ENCODE results near the gene CYB5D1. TPM values are rescaled to one million over a fixed set of nuclear protein-coding genes. Genes with fewer than 3 reads are reported as not detected.

Gene CYB5D1
- total RNA-seq, 5 donors from 2014 or later (not counting 1 experiment from before 2014, with no cell fraction given): 5.5 to 12.4 (median 8.4) TPM

DNA sequence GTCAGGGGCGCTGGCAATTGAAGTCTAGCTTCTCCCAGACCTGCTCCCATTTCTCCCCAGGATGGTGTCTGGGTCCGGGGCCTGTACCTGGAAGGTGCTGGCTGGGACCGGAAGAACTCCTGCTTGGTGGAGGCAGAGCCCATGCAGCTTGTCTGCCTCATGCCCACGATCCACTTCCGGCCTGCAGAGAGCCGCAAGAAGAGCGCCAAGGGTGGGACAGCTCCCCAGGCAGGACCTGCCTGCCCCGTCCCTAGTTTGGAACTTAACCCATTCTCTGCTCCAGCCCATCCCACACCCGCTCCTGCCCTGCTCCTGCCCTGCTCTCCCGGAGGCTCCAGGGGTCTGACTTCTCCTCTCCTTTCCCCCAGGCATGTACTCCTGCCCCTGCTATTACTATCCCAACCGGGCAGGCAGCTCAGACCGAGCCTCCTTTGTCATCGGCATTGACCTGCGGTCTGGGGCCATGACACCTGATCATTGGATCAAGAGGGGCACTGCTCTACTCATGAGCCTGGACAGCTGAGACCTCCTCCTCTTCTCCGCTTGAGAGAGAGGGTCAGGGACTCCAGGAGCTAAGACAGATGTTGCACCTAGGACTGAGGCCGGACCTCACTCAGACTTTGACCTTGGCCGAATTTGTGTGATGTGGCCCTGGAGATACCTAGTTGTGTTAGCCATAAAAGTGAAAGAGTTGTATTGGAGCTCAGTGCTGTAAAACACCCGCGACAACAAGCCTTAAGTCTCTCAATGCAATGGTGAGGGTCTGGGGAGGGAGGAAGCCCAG is 24.6 kb upstream of the CYB5D1 start:
- CTCF ChIA-PET: interaction anchor here (0.6 to 1.6 kb wide), 6 partner anchors 8 to 157 kb away, joined by 3 to 9 read pairs (median 4); partner anchors contain the start of genes CYB5D1 (in 1 of the 2) and NAA38 (in 1 of the 2)
- DNase-seq (peak in 1 of 35 experiments; percentile 24), ATAC-seq (replicated peaks in 1 of 4) (no peak)
- peaks cover 26 to 30% (median 27%) of the 10 kb centered on the region in 3 donors for H3K4me1 Mint-ChIP-seq
- Histone ChIP-seq H3K36me3 (ENCODE audit: control insufficient read depth in 2 of 2, extremely low read depth in 1 of 2, insufficient read depth in 1 of 2, low read length in 1 of 2) (no peaks in the 10 kb centered on the region), H3K27ac (ENCODE audit: low read length) (no peak overlapping the region), H3K4me1 (ENCODE audit: control insufficient read depth in 1 of 2, extremely low read depth in 1 of 2, insufficient read depth in 2 of 2, low read length in 2 of 2) (peaks cover 16 to 43% of the 10 kb centered on the region in 2 experiments), H3K9me3 (no peaks in the 10 kb centered on the region), H3K4me3 (ENCODE audit: control insufficient read depth in 1 of 2, extremely low read depth in 1 of 2, low read length in 1 of 2) (peak overlapping the region; percentile 90), H3K27me3 (replicated peaks in 1 of 2; ENCODE audit: control insufficient read depth in 2 of 2, extremely low read depth in 1 of 2, insufficient read depth in 2 of 2, low read length in 1 of 2) (peaks cover 0 to 20% of the 10 kb centered on the region in 2 experiments)
- POLR2A ChIA-PET: interaction anchor here (0.5 to 1.5 kb wide), 6 partner anchors 9 to 153 kb away, joined by 3 to 8 read pairs (median 5); no protein-coding TSS in a partner anchor
- H3K4me3 Mint-ChIP-seq: peak overlapping the region; percentile 98 to 100 (median 98)
- H3K27me3 Mint-ChIP-seq: peaks cover 3 to 4% of the 10 kb centered on the region in 2 donors
- WGBS (ENCODE audit: insufficient coverage): 59% methylated on average over 17 of the region's 19 CpGs
- H3K9me3 Mint-ChIP-seq: no peaks in the 10 kb centered on the region
- no peaks in the 10 kb centered on the region for H3K36me3 Mint-ChIP-seq
- peak overlapping the region; percentile 80 to 84 for H3K27ac Mint-ChIP-seq

- Mint-ChIP-seq H3K36me3 (no peaks in the 10 kb centered on the region), H3K9me3 (no peaks in the 10 kb centered on the region), H3K27ac (peak within 1 kb of the TSS; percentile 97), H3K4me1 (peaks cover 33 to 37% (median 34%) of the 10 kb centered on the region in 3 donors), H3K4me3 (peak within 1 kb of the TSS; percentile 98 to 100 (median 98)), H3K27me3 (peaks cover 3 to 4% of the 10 kb centered on the region in 2 donors)
- peak; percentile 71 to 92 (median 83) for DNase-seq
- Histone ChIP-seq H3K36me3 (ENCODE audit: control insufficient read depth in 2 of 2, extremely low read depth in 1 of 2, insufficient read depth in 1 of 2, low read length in 1 of 2) (no peaks in the 10 kb centered on the region), H3K27me3 (replicated peaks in 1 of 2; ENCODE audit: control insufficient read depth in 2 of 2, extremely low read depth in 1 of 2, insufficient read depth in 2 of 2, low read length in 1 of 2) (peaks cover 0 to 20% of the 10 kb centered on the region in 2 experiments), H3K4me1 (ENCODE audit: control insufficient read depth in 1 of 2, extremely low read depth in 1 of 2, insufficient read depth in 2 of 2, low read length in 2 of 2) (peaks cover 21 to 51% of the 10 kb centered on the region in 2 experiments), H3K27ac (ENCODE audit: low read length) (peak within 1 kb of the TSS; percentile 100), H3K9me3 (no peaks in the 10 kb centered on the region), H3K4me3 (ENCODE audit: control insufficient read depth in 1 of 2, extremely low read depth in 1 of 2, low read length in 1 of 2) (peak within 1 kb of the TSS; percentile 90)
- ChIA-PET CTCF (interaction anchor here (0.6 to 1.8 kb wide), 9 partner anchors 9 to 219 kb away, joined by 3 to 9 read pairs (median 4); partner anchors contain the start of genes CYB5D1 (in 1 of the 2), NAA38 (in 1 of the 2) and TP53 (in 1 of the 2)), POLR2A (interaction anchor here (0.5 to 1.6 kb wide), 10 partner anchors 9 to 153 kb away, joined by 3 to 11 read pairs (median 5); partner anchors contain the start of gene NAA38 (in 1 of the 2))
- WGBS (ENCODE audit: insufficient coverage): 0% methylated on average over 19 of the region's 49 CpGs
- ATAC-seq (replicated peaks in 1 of 4): peak; percentile 53 to 69 (median 66)
Measured at GRCh38 chr17:7833795-7834541, 23.8 kb upstream of the CYB5D1 start, which contains the start of gene KDM6B. Gene KDM6B, plus strand, starts transcription at chr17:7834217. Its CDS starts 11,338 bp downstream, at chr17:7845555.

- Mint-ChIP-seq H3K27me3 (peaks cover 0 to 1% of the 10 kb centered on the region in 2 donors), H3K4me3 (peak overlapping the region; percentile 98 to 100 (median 98)), H3K9me3 (no peaks in the 10 kb centered on the region), H3K36me3 (no peaks in the 10 kb centered on the region), H3K4me1 (peaks cover 38 to 43% (median 39%) of the 10 kb centered on the region in 3 donors), H3K27ac (peak overlapping the region; percentile 97)
- DNase-seq: peak in 26 of 35 experiments; percentile 25 to 78 (median 52)
- under 1% methylated on average over 16 of the region's 20 CpGs for WGBS (ENCODE audit: insufficient coverage)
- peak; percentile 0 to 3 (median 3) for ATAC-seq (replicated peaks in 1 of 4)
- ChIA-PET CTCF (interaction anchor here (0.5 to 1.8 kb wide), 13 partner anchors 9 to 906 kb away, joined by 3 to 8 read pairs (median 5); partner anchors contain the start of genes CYB5D1 (in 1 of the 2), NAA38 (in 1 of the 2) and TP53 (in 1 of the 2)), POLR2A (interaction anchor here in 1 of 2 donors (0.7 to 1.6 kb wide), 5 partner anchors 9 to 144 kb away, joined by 3 to 11 read pairs (median 5); partner anchors contain the start of gene NAA38)
- H3K36me3 ChIP-seq (ENCODE audit: control insufficient read depth in 2 of 2, extremely low read depth in 1 of 2, insufficient read depth in 1 of 2, low read length in 1 of 2): no peaks in the 10 kb centered on the region
- H3K4me1 ChIP-seq (ENCODE audit: control insufficient read depth in 1 of 2, extremely low read depth in 1 of 2, insufficient read depth in 2 of 2, low read length in 2 of 2): peaks cover 26 to 57% of the 10 kb centered on the region in 2 experiments
- peaks cover 0 to 20% of the 10 kb centered on the region in 2 experiments for H3K27me3 ChIP-seq (replicated peaks in 1 of 2; ENCODE audit: control insufficient read depth in 2 of 2, extremely low read depth in 1 of 2, insufficient read depth in 2 of 2, low read length in 1 of 2)
- no peaks in the 10 kb centered on the region for H3K9me3 ChIP-seq
- H3K27ac ChIP-seq (ENCODE audit: low read length): peak overlapping the region; percentile 100
- peak overlapping the region; percentile 90 for H3K4me3 ChIP-seq (ENCODE audit: control insufficient read depth in 1 of 2, extremely low read depth in 1 of 2, low read length in 1 of 2)
Measured at GRCh38 chr17:7834542-7834956, 23.3 kb upstream of the CYB5D1 start.

- WGBS (ENCODE audit: insufficient coverage): 0% methylated on average over 63 of the region's 69 CpGs
- H3K9me3 ChIP-seq: no peaks in the 10 kb centered on the region
- CTCF ChIA-PET: interaction anchor here (0.5 to 1.8 kb wide), 14 partner anchors 8 to 905 kb away, joined by 3 to 8 read pairs (median 5); partner anchors contain the start of genes CYB5D1 (in 1 of the 2), NAA38 (in 1 of the 2) and TP53 (in 1 of the 2)
- H3K4me3 ChIP-seq (ENCODE audit: control insufficient read depth in 1 of 2, extremely low read depth in 1 of 2, low read length in 1 of 2): peak overlapping the region; percentile 90 to 95
- POLR2A ChIA-PET: interaction anchor here in 1 of 2 donors (0.6 to 1.6 kb wide), 8 partner anchors 8 to 316 kb away, joined by 3 to 11 read pairs (median 5); partner anchors contain the start of genes NAA38 and TP53
- ATAC-seq (replicated peaks in 1 of 4) (peak; percentile 56 to 65 (median 60)), DNase-seq (peak; percentile 67 to 95 (median 90))
- peaks cover 0 to 4% of the 10 kb centered on the region in 2 donors for H3K36me3 ChIP-seq (ENCODE audit: control insufficient read depth in 2 of 2, extremely low read depth in 1 of 2, insufficient read depth in 1 of 2, low read length in 1 of 2)
- H3K4me3 Mint-ChIP-seq: peak overlapping the region; percentile 98 to 100 (median 98)
- peak overlapping the region; percentile 100 for H3K27ac ChIP-seq (ENCODE audit: low read length)
- peaks cover 0 to 16% of the 10 kb centered on the region in 2 experiments for H3K27me3 ChIP-seq (replicated peaks in 1 of 2; ENCODE audit: control insufficient read depth in 2 of 2, extremely low read depth in 1 of 2, insufficient read depth in 2 of 2, low read length in 1 of 2)
- H3K27me3 Mint-ChIP-seq: peaks cover 0 to 1% of the 10 kb centered on the region in 2 donors
- no peaks in the 10 kb centered on the region for H3K9me3 Mint-ChIP-seq
- H3K4me1 Mint-ChIP-seq: peaks cover 45 to 50% (median 46%) of the 10 kb centered on the region in 3 donors
- peak overlapping the region; percentile 97 for H3K27ac Mint-ChIP-seq
- no peaks in the 10 kb centered on the region for H3K36me3 Mint-ChIP-seq
- peaks cover 32 to 63% of the 10 kb centered on the region in 2 experiments for H3K4me1 ChIP-seq (ENCODE audit: control insufficient read depth in 1 of 2, extremely low read depth in 1 of 2, insufficient read depth in 2 of 2, low read length in 2 of 2)
Measured at GRCh38 chr17:7834957-7835813, 22.6 kb upstream of the CYB5D1 start.

Data from T-cell (primary cell).